Epithelial cell of prostate (primary cell): Measurements from ENCODE around the gene TFPT.

Source experiments
- DNase-seq: peaks from one replicate; pipeline ENCODE4 v3.0.0-alpha.2; 2011; ENCODE audit warnings: low read depth, low spot score
- H3K27ac ChIP-seq: fragments of 450-650 bp; 2 replicates; pipeline ENCODE4 v1.5.1; 2017; ENCODE audit warnings: mild to moderate bottlenecking

TFPT gene

GRCh38 chr19:54094426-54095000 lies 20.9 kb downstream of the TFPT start:
- no peak for DNase-seq
- no peak overlapping the region for H3K27ac ChIP-seq

- no peak for DNase-seq
- no peak overlapping the region for H3K27ac ChIP-seq
Observed at GRCh38 chr19:54084410-54084809, 31.0 kb downstream of the TFPT start.

DNA sequence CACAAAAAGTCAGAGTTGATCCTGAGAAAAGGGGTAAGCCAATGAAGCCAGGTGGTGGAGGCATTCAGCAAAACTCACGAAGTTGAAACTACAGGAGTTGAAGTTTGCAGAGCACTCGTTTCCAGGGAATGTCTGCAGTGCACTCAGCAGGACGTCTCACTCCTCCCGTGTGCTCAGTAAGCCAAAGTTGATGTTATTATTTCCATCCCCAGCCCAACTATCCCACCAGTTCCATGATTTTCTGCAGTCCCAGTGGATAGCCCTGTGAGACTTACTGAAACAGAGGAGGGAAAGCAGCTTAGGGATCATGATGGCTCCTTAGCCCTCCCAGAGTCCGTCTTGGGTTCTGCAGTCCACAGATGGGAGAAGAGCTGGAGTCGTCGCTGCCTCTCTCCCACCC lies 34.4 kb downstream of the TFPT start, which contains the start of gene TARM1:
TARM1 (minus strand) TSS at position 334 of the 400 bp plus-strand sequence; CDS start at position 309, 25 bp downstream.
- no peak for DNase-seq
- no peak within 1 kb of the TSS for H3K27ac ChIP-seq

GRCh38 chr19:54077334-54077733 lies 38.1 kb downstream of the TFPT start:
- no peak overlapping the region for H3K27ac ChIP-seq
- DNase-seq: no peak

DNA sequence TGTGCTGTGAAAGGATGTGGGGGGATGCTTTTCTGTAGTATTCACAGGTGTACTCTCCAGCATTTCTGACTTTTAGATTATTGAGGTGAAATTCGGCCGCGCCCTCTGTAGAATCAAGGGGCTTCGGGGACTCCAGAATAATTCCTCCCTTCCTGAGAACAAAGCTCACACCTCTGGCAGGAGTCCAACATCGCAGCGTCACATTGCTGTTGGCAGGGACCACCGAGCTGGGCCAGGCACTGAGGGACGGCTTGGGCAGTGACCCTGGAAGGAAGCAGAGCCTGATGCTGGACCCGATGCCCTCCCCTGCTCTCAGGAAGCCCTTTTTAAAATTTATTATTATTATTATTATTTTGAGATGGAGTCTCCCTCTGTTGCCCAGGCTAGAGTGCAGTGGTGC lies 40.6 kb downstream of the TFPT start:
- H3K27ac ChIP-seq: no peak overlapping the region
- no peak for DNase-seq

- DNase-seq: no peak
- no peak overlapping the region for H3K27ac ChIP-seq
Observed at GRCh38 chr19:54073829-54074228, 41.6 kb downstream of the TFPT start.

GRCh38 chr19:54069470-54069869 lies 46.0 kb downstream of the TFPT start:
- no peak overlapping the region for H3K27ac ChIP-seq

GRCh38 chr19:54063350-54064116 lies 51.9 kb downstream of the TFPT start, which contains the start of gene VSTM1:
VSTM1 (minus strand) TSS chr19:54063897; CDS start chr19:54063777, 120 bp downstream.
- no peak within 1 kb of the TSS for H3K27ac ChIP-seq

More at GRCh38 chr19:54069470-54069869, 46.0 kb downstream of the TFPT start:
- no peak for DNase-seq

GRCh38 chr19:54062643-54063042 lies 52.8 kb downstream of the TFPT start:
- no peak for DNase-seq
- no peak overlapping the region for H3K27ac ChIP-seq

More at GRCh38 chr19:54063350-54064116, 51.9 kb downstream of the TFPT start, which contains the start of gene VSTM1:
- no peak for DNase-seq
